ENCODE data around the gene PDE3B.

DNA sequence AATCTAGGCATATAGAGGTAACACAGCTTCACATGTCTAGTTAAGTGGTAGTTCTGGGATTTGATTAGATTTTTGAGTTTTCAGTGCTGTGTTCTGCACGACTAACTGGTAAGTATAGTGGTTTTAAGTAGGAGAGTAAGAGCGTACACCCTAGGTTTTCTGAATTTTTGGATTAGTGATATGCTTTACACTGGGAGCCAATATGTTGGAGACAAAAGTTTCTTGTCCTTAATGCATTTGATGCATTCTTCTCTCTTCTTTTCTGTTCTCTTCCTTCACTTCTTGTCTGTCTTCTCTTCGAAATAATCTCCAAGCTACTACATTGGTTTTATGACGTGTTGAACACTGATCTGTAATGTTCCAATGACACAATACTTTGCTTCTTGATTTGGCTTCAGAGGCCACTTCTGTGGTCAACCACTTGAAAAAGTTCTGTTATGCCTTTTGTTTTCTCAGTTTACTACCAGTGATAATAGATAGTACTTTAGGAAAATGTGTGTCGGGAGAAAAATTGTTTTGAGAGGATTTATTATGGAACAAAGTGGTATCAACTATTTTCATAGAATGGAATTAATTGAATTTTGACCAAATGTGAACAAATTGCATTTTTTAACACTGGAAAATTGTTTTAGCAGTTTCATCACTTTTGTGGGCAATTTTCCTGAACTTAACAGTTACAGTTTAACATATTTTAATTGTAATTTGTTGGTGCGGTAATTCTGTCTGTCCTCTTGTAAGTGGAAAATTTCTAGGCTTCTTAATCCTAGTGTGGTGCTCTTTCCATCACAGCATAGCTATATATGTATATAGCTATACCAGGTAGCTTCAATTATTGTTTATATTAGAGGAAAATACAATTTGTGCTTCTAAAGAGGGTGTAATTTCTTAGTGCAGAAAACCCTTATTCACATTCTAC, 2.6 kb downstream of the PDE3B start:
- TF ChIP-seq, protein P1, sequence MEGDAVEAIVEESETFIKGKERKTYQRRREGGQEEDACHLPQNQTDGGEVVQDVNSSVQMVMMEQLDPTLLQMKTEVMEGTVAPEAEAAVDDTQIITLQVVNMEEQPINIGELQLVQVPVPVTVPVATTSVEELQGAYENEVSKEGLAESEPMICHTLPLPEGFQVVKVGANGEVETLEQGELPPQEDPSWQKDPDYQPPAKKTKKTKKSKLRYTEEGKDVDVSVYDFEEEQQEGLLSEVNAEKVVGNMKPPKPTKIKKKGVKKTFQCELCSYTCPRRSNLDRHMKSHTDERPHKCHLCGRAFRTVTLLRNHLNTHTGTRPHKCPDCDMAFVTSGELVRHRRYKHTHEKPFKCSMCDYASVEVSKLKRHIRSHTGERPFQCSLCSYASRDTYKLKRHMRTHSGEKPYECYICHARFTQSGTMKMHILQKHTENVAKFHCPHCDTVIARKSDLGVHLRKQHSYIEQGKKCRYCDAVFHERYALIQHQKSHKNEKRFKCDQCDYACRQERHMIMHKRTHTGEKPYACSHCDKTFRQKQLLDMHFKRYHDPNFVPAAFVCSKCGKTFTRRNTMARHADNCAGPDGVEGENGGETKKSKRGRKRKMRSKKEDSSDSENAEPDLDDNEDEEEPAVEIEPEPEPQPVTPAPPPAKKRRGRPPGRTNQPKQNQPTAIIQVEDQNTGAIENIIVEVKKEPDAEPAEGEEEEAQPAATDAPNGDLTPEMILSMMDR (IDR thresholded peaks at IDR 0.05) = no peak
- no peak for TF ChIP-seq POLR2A (IDR thresholded peaks at IDR 0.05)
- no peak for TF ChIP-seq POLR2AphosphoS5 (IDR thresholded peaks at IDR 0.05)

Measured in breast epithelium (tissue), 3 donors.